DND-41 (cell line): ENCODE measurements around the gene SPATS2.
"Not testable (repeated sequence)": the region's sequence is repeated elsewhere in the genome, so short reads cannot be mapped to it uniquely, and the experiment has no call there.

Source experiments
- ATAC-seq: fragments of 200-7000 bp; cut with Tn5 transposase; 3 replicates; pipeline ENCODE4 v1.9.1; 2021; ENCODE audit warnings: low read depth; ENCODE audit not compliant: insufficient read depth
- DNase-seq: peaks from one replicate; pipeline ENCODE4 v3.0.0-alpha.2; 2020
- H2AFZ ChIP-seq: 2 replicates; pipeline ENCODE4 v1.6.0; 2012; ENCODE audit warnings: low read depth, low read length
- H3K27ac ChIP-seq: 2 replicates; pipeline ENCODE4 v1.5.1; 2012; ENCODE audit warnings: low read length, inconsistent platforms
- H3K27me3 ChIP-seq: fragments of 200-600 bp; sonication (generic); 2 replicates; pipeline ENCODE4 v1.6.0; 2012; ENCODE audit warnings: low read length, mild to moderate bottlenecking, inconsistent platforms; ENCODE audit not compliant: insufficient read depth, poor library complexity
- H3K36me3 ChIP-seq: 2 replicates; pipeline ENCODE4 v1.5.1; 2012; ENCODE audit warnings: low read length, inconsistent platforms; ENCODE audit not compliant: insufficient read depth
- H3K4me1 ChIP-seq: 2 replicates; pipeline ENCODE4 v1.5.1; 2012; ENCODE audit warnings: mild to moderate bottlenecking, low read length; ENCODE audit not compliant: insufficient read depth
- H3K4me2 ChIP-seq: 2 replicates; pipeline ENCODE4 v1.6.0; 2012; ENCODE audit warnings: mild to moderate bottlenecking, moderate library complexity, low read length, inconsistent platforms; ENCODE audit not compliant: insufficient read depth
- H3K4me3 ChIP-seq, 2 experiments: fragments of 200-600 bp in 1 of 2; shearing (Covaris generic) in 1 of 2; 2 replicates each; pipeline ENCODE4 v1.5.1; 2012 to 2016; ENCODE audit warnings: inconsistent platforms in 2 of 2, low read length in 2 of 2, mild to moderate bottlenecking in 2 of 2, low read depth in 1 of 2, moderate library complexity in 1 of 2
- H3K79me2 ChIP-seq: 2 replicates; pipeline ENCODE4 v1.6.0; 2012; ENCODE audit warnings: low read length, inconsistent platforms; ENCODE audit not compliant: insufficient read depth
- H3K9ac ChIP-seq: 2 replicates; pipeline ENCODE4 v1.6.0; 2012; ENCODE audit warnings: low read depth, mild to moderate bottlenecking, inconsistent platforms, low read length, moderate library complexity
- H3K9me3 ChIP-seq: 2 replicates; pipeline ENCODE4 v1.5.1; 2012; ENCODE audit warnings: low read length, moderate library complexity, mild to moderate bottlenecking, inconsistent platforms; ENCODE audit not compliant: insufficient read depth, severe bottlenecking
- H4K20me1 ChIP-seq: 2 replicates; pipeline ENCODE4 v1.6.0; 2012; ENCODE audit warnings: low read length; ENCODE audit not compliant: insufficient read depth
- EZH2 ChIP-seq: IDR thresholded peaks from 3 replicates; pipeline ENCODE4 v1.6.1; 2012; ENCODE audit warnings: borderline replicate concordance, low read depth, mild to moderate bottlenecking, moderate library complexity, low read length, inconsistent platforms; ENCODE audit not compliant: severe bottlenecking
- TF ChIP-seq, protein P1 (sequence below): IDR thresholded peaks from 2 replicates; pipeline ENCODE4 v1.5.1; 2012; ENCODE audit warnings: borderline replicate concordance, low read length, moderate library complexity, mild to moderate bottlenecking; ENCODE audit not compliant: poor library complexity, severe bottlenecking; ENCODE audit errors: extremely low read depth

Gene SPATS2

DNA sequence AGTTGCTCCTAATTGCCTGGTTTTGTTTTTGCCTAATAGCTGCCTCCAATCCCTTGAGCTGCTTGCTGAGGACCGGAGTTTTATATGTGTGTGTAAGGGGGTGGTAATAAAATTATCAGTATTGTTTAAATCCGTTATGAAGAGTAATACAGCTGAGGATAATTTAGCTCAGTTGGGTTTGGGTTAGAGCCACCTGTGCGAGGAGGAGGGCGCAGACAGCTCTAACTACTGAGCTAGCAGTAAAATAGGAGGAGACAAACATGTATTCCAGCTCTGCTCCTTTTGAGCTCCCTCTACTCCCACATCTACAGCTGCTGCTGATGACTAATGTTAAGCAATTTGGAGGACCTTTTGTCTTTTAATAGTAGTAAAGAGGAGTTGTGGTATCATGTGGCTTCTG, 61.5 kb downstream of the SPATS2 start:
- Histone ChIP-seq H4K20me1 (no peaks in the 10 kb centered on the region), H3K4me2 (no peak overlapping the region), H3K4me1 (no peaks in the 10 kb centered on the region), H3K9ac (no peak overlapping the region), H3K27me3 (no peaks in the 10 kb centered on the region), H3K79me2 (no peaks in the 10 kb centered on the region; the same call in none of the 2 replicates), H2AFZ (no peak overlapping the region), H3K4me3 (no peak overlapping the region), H3K27ac (no peak overlapping the region), H3K9me3 (no peaks in the 10 kb centered on the region), H3K36me3 (no peaks in the 10 kb centered on the region)
- TF ChIP-seq EZH2: no peak
- TF ChIP-seq, protein P1, sequence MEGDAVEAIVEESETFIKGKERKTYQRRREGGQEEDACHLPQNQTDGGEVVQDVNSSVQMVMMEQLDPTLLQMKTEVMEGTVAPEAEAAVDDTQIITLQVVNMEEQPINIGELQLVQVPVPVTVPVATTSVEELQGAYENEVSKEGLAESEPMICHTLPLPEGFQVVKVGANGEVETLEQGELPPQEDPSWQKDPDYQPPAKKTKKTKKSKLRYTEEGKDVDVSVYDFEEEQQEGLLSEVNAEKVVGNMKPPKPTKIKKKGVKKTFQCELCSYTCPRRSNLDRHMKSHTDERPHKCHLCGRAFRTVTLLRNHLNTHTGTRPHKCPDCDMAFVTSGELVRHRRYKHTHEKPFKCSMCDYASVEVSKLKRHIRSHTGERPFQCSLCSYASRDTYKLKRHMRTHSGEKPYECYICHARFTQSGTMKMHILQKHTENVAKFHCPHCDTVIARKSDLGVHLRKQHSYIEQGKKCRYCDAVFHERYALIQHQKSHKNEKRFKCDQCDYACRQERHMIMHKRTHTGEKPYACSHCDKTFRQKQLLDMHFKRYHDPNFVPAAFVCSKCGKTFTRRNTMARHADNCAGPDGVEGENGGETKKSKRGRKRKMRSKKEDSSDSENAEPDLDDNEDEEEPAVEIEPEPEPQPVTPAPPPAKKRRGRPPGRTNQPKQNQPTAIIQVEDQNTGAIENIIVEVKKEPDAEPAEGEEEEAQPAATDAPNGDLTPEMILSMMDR: no peak
- ATAC-seq (no peak), DNase-seq (no peak)

DNA sequence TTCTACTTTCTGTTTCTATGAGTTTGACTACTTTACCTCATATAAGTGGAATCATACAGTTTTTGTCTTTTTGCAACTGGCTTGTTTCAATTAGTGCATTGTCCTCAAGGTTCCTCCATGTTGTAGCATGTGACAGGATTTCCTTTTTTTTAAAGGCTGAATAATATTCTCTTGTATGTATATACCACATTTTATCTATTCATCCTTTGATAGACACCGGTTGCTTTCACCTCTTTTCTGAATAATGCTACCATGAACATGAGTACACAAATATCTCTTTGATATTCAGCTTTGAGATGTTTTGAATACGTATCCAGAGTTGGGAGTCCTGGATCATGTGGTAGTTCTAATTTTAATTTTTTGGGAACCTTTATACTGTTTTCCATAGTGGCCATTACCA, 65.4 kb downstream of the SPATS2 start:
- no peak overlapping the region for H3K27ac ChIP-seq
- H3K4me1 ChIP-seq: no peaks in the 10 kb centered on the region
- H3K4me3 ChIP-seq: no peak overlapping the region
- H2AFZ ChIP-seq: no peak overlapping the region
- H3K36me3 ChIP-seq: no peaks in the 10 kb centered on the region
- peaks cover 2% of the 10 kb centered on the region; the same call in 1 of the 2 replicates for H3K79me2 ChIP-seq
- DNase-seq (no peak), ATAC-seq (no peak)
- no peaks in the 10 kb centered on the region for H3K27me3 ChIP-seq
- no peak for TF ChIP-seq EZH2
- TF ChIP-seq, protein P1: no peak
- H4K20me1 ChIP-seq: no peaks in the 10 kb centered on the region
- no peak overlapping the region for H3K9ac ChIP-seq
- no peaks in the 10 kb centered on the region for H3K9me3 ChIP-seq
- no peak overlapping the region for H3K4me2 ChIP-seq

DNA sequence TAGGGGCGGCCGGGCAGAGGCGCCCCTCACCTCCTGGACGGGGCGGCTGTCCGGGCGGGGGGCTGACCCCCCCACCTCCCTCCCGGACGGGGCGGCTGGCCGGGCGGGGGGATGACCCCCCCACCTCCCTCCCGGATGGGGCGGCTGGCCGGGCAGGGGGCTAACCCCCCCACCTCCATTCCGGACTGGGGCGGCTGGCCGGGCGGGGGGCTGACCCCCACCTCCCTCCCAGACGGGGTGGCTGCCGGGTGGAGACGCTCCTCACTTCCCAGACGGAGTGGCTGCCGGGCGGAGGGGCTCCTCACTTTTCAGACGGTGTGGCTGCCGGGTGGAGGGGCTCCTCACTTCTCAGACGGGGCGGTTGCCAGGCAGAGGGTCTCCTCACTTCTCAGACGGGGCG, 69.5 kb downstream of the SPATS2 start:
- not testable (repeated sequence) for H4K20me1 ChIP-seq, ATAC-seq, DNase-seq, H3K4me3 ChIP-seq, H3K9ac ChIP-seq, H3K27ac ChIP-seq, H3K4me2 ChIP-seq, H3K4me1 ChIP-seq, H3K9me3 ChIP-seq, H3K36me3 ChIP-seq, H2AFZ ChIP-seq, H3K27me3 ChIP-seq, H3K79me2 ChIP-seq

- H4K20me1 ChIP-seq: peaks cover 5% of the 10 kb centered on the region; the same call in 1 of the 2 replicates
- no peak overlapping the region for H3K4me3 ChIP-seq
- H3K27ac ChIP-seq: no peak overlapping the region
- ATAC-seq: no peak
- TF ChIP-seq, protein P1: no peak
- no peak for TF ChIP-seq EZH2
- no peaks in the 10 kb centered on the region for H3K4me1 ChIP-seq
- no peak overlapping the region for H3K9ac ChIP-seq
- no peak overlapping the region for H3K4me2 ChIP-seq
- no peaks in the 10 kb centered on the region for H3K27me3 ChIP-seq
- H3K36me3 ChIP-seq: no peaks in the 10 kb centered on the region
- H2AFZ ChIP-seq: no peak overlapping the region
- peaks cover 2% of the 10 kb centered on the region; the same call in 1 of the 2 replicates for H3K79me2 ChIP-seq
- DNase-seq: no peak
- H3K9me3 ChIP-seq: no peaks in the 10 kb centered on the region
These were observed 71.8 kb downstream of the SPATS2 start for GRCh38 chr12:49439042-49439441.
